IMR-90 (cell line): ENCODE data around the gene SIK3.

Experiments
- CEBPB ChIP-seq: IDR thresholded peaks from 2 replicates; pipeline ENCODE4 v1.6.1; 2012; ENCODE audit warnings: low read depth, low read length, improper control_type of control experiment
- CHD1 ChIP-seq: IDR thresholded peaks from 2 replicates; pipeline ENCODE4 v1.6.1; 2012; ENCODE audit warnings: low read depth, low read length, improper control_type of control experiment
- CTCF ChIP-seq: conservative IDR thresholded peaks from 2 replicates; pipeline ENCODE4 v1.5.1; 2012; ENCODE audit warnings: mild to moderate bottlenecking, low read depth, low read length, improper control_type of control experiment
- FOS ChIP-seq: fragments of 150-350 bp; IDR thresholded peaks from 2 replicates; pipeline ENCODE4 v1.6.1; 2016; ENCODE audit warnings: low read depth, low read length
- MXI1 ChIP-seq: IDR thresholded peaks from 2 replicates; pipeline ENCODE4 v1.6.1; 2012; ENCODE audit warnings: low read depth, mild to moderate bottlenecking, low read length, moderate library complexity, borderline replicate concordance
- POLR2A ChIP-seq: IDR thresholded peaks from 2 replicates; pipeline ENCODE4 v1.6.1; 2012; ENCODE audit warnings: mild to moderate bottlenecking, low read depth, low read length
- RAD21 ChIP-seq: IDR thresholded peaks from 2 replicates; pipeline ENCODE4 v1.6.1; 2012; ENCODE audit warnings: low read length, improper control_type of control experiment
- RFX5 ChIP-seq: IDR thresholded peaks from 2 replicates; pipeline ENCODE4 v1.8.0; 2012; ENCODE audit warnings: low read depth, mild to moderate bottlenecking, low read length, moderate library complexity
- TF ChIP-seq, protein P1 (sequence below): fragments of 150-350 bp; IDR thresholded peaks from 2 replicates; pipeline ENCODE4 v1.6.1; 2017; ENCODE audit warnings: mild to moderate bottlenecking, antibody characterized with exemption, low read length, low read depth

- TF ChIP-seq CTCF (peak; percentile 67), POLR2A (no peak), RAD21 (peak; percentile 61), CHD1 (no peak), RFX5 (no peak), CEBPB (no peak), MXI1 (peak; percentile 67), FOS (no peak)
- TF ChIP-seq, protein P1, sequence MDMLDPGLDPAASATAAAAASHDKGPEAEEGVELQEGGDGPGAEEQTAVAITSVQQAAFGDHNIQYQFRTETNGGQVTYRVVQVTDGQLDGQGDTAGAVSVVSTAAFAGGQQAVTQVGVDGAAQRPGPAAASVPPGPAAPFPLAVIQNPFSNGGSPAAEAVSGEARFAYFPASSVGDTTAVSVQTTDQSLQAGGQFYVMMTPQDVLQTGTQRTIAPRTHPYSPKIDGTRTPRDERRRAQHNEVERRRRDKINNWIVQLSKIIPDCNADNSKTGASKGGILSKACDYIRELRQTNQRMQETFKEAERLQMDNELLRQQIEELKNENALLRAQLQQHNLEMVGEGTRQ, result no peak
Measured at GRCh38 chr11:116835791-116836631, 262.2 kb downstream of the SIK3 start.
